HCT116 (cell line): Measurements from ENCODE around the gene KRT17.

ENCODE experiments used
- ATF3 ChIP-seq: IDR thresholded peaks from 2 replicates; pipeline ENCODE4 v1.6.1; 2012
- CTCF ChIP-seq, 3 experiments: fragments of 200-600 bp in 1 of 3; sonication (generic) in 1 of 3; IDR thresholded peaks in 2 of 3; conservative IDR thresholded peaks in 1 of 3; 2 replicates each; pipeline ENCODE4 v1.5.1; 2012 to 2017; ENCODE audit warnings: low read depth in 2 of 3, low read length in 2 of 3, antibody characterized with exemption in 1 of 3, borderline replicate concordance in 1 of 3, control low read depth in 1 of 3, mild to moderate bottlenecking in 1 of 3, mixed read lengths in 1 of 3, mixed run types in 1 of 3, moderate library complexity in 1 of 3; ENCODE audit not compliant: insufficient read depth in 1 of 3
- EZH2 ChIP-seq: fragments of 200-600 bp; sonication (generic); IDR thresholded peaks from 2 replicates; pipeline ENCODE4 v1.6.1; 2017; ENCODE audit warnings: antibody characterized with exemption, mixed run types
- EZH2phosphoT487 ChIP-seq: fragments of 200-600 bp; IDR thresholded peaks from 2 replicates; pipeline ENCODE4 v1.6.1; 2018; ENCODE audit warnings: antibody characterized with exemption, borderline replicate concordance
- JUND ChIP-seq: IDR thresholded peaks from 2 replicates; pipeline ENCODE4 v1.6.1; 2012
- MAX ChIP-seq: IDR thresholded peaks from 2 replicates; pipeline ENCODE4 v1.6.1; 2012
- POLR2A ChIP-seq: IDR thresholded peaks from 2 replicates; pipeline ENCODE4 v1.7.0; 2011; ENCODE audit warnings: borderline replicate concordance; ENCODE audit not compliant: insufficient read depth, insufficient read length; ENCODE audit errors: extremely low read depth
- POLR2AphosphoS5 ChIP-seq: IDR thresholded peaks from 2 replicates; pipeline ENCODE4 v1.6.1; 2011; ENCODE audit warnings: mild to moderate bottlenecking, low read depth, low read length, moderate library complexity
- TCF7L2 ChIP-seq: IDR thresholded peaks from 2 replicates; pipeline ENCODE4 v1.7.0; 2011; ENCODE audit warnings: borderline replicate concordance, inconsistent platforms; ENCODE audit not compliant: insufficient read depth, insufficient read length; ENCODE audit errors: extremely low read depth
- ZNF274 ChIP-seq: fragments of 200-500 bp; sonication (Bioruptor generic); IDR thresholded peaks from 2 replicates; pipeline ENCODE4 v1.6.1; 2014; ENCODE audit warnings: mild to moderate bottlenecking, low read depth, low read length, inconsistent platforms

GRCh38 chr17:41619036-41619926 is 5.1 kb downstream of the KRT17 start:
- no peak for TF ChIP-seq POLR2A
- no peak for TF ChIP-seq TCF7L2
- TF ChIP-seq CTCF (IDR thresholded peaks at IDR 0.05 in 2 of 3, conservative IDR thresholded peaks at IDR 0.05 in 1 of 3; ENCODE audit: borderline replicate concordance in 1 of 3, insufficient read depth in 1 of 3, low read depth in 2 of 3, low read length in 2 of 3) = no peak
- TF ChIP-seq EZH2 = no peak
- TF ChIP-seq POLR2AphosphoS5 = no peak
- no peak for TF ChIP-seq EZH2phosphoT487
- TF ChIP-seq ATF3 = no peak
- TF ChIP-seq ZNF274 = no peak
- TF ChIP-seq MAX = no peak
- no peak for TF ChIP-seq JUND
